Smooth muscle cell (in vitro differentiated cells): ENCODE results near the gene GALNT14. TPM values are rescaled to one million over a fixed set of nuclear protein-coding genes. Genes with fewer than 3 reads are reported as not detected.

Source experiments
- DNase-seq: peaks from one replicate; lab custom pipeline; 2025; ENCODE audit not compliant: unreplicated experiment; lab: John Stamatoyannopoulos, UW
- H2AFZ ChIP-seq: fragments of 200-600 bp; sonication (generic); 2 replicates; pipeline ENCODE4 v1.6.0; 2016; ENCODE audit warnings: antibody characterized with exemption, low read depth, mild to moderate bottlenecking
- H3F3A ChIP-seq: fragments of 200-600 bp; sonication (generic); 2 replicates; pipeline ENCODE4 v1.6.0; 2017; ENCODE audit warnings: antibody characterized with exemption, low read depth
- H3K27ac ChIP-seq: fragments of 200-600 bp; sonication (generic); 2 replicates; pipeline ENCODE4 v1.5.1; 2016; ENCODE audit warnings: low read depth, mild to moderate bottlenecking
- H3K27me3 ChIP-seq: fragments of 200-600 bp; sonication (generic); 2 replicates; pipeline ENCODE4 v1.6.1; 2016; ENCODE audit warnings: low read depth, mild to moderate bottlenecking
- H3K36me3 ChIP-seq: fragments of 200-600 bp; sonication (generic); 2 replicates; pipeline ENCODE4 v1.5.1; 2016; ENCODE audit warnings: low read depth
- H3K4me1 ChIP-seq: fragments of 200-600 bp; sonication (generic); 2 replicates; pipeline ENCODE4 v1.5.1; 2016; ENCODE audit warnings: low read depth
- H3K4me2 ChIP-seq: fragments of 200-600 bp; sonication (generic); 2 replicates; pipeline ENCODE4 v1.6.0; 2016; ENCODE audit warnings: mild to moderate bottlenecking
- H3K4me3 ChIP-seq: fragments of 200-600 bp; sonication (generic); 2 replicates; pipeline ENCODE4 v1.5.1; 2016; ENCODE audit warnings: mild to moderate bottlenecking
- H3K79me2 ChIP-seq: fragments of 200-600 bp; sonication (generic); 2 replicates; pipeline ENCODE4 v1.6.0; 2016; ENCODE audit warnings: low read depth, mild to moderate bottlenecking
- H3K9ac ChIP-seq: fragments of 200-600 bp; sonication (generic); 2 replicates; pipeline ENCODE4 v1.6.0; 2016; ENCODE audit warnings: low read depth
- H3K9me3 ChIP-seq: fragments of 200-600 bp; sonication (generic); replicated peaks from 2 replicates; pipeline ENCODE4 v1.5.1; 2016; ENCODE audit warnings: low read depth
- H4K20me1 ChIP-seq: fragments of 200-600 bp; sonication (generic); 2 replicates; pipeline ENCODE4 v1.6.0; 2016; ENCODE audit warnings: low read depth
- WGBS: methylation state at CpG from one replicate; pipeline ENCODE4 v1.1.7; 2016; ENCODE audit warnings: low lambda C conversion rate; 5-methylcytosine and 5-hydroxymethylcytosine counted together
- polyA plus RNA-seq: library from polyadenylated mRNA; unstranded; fragments of >200 nt; fragmentation: Nextera tagmentation; extraction: Ambion mirVana; gene quantifications from 2 replicates; pipeline ENCODE4 v1.2.1, GENCODE V29; 2016
- total RNA-seq: library from RNA; depleted of rRNA; stranded (reverse); fragments of >200 nt; gene quantifications from 2 replicates; pipeline ENCODE4 v1.2.3, GENCODE V29; 2014
- TF ChIP-seq, protein P1 (sequence below): fragments of 200-600 bp; sonication (generic); IDR thresholded peaks from 2 replicates; pipeline ENCODE4 v1.5.1; 2017; ENCODE audit warnings: borderline replicate concordance, mild to moderate bottlenecking, antibody characterized with exemption; ENCODE audit not compliant: insufficient read depth, poor library complexity, severe bottlenecking

The GALNT14 gene
- total and polyA plus RNA-seq, 2 experiments from 2014 or later, result 0.63 to 1.0 TPM

DNA sequence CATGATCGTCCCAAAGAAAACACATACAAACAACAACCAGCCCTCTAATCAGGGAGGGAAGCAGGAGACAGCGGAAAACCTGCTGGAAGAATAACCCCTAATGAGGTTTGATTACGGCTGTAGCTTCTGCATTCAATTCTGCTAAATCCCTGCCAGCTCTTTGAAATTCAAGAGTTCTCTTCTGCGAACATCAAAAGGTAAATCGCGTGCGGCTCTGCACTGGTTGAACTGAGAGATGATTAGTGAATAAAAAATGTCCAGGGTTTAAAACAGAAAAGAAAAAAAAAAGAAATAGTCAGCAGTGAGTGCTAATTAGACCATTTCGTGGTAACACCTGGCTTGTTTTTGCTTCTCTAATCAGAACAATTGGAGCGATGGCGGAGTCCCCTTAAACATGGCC, 178.0 kb downstream of the GALNT14 start:
- Histone ChIP-seq H3K79me2 (no peaks in the 10 kb centered on the region), H3K4me1 (no peaks in the 10 kb centered on the region), H3K36me3 (no peaks in the 10 kb centered on the region)

DNA sequence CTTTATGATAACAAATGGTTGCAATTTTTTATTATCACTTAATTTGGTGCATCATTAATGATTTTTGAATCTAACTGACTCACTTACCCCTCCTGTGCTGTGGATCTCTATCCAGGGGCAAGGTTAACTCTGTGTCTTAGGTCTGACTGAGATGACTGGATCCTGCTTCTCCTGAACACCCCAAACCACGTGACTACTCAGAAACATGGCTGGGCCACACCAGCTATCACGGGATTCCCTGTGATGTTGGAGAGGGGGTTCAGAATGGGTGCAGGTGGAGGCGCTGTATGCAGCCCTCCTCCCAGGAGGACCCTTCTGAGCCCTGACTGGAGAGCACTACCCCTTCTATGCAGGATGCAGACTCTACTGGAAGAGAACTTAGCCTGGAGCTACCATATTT, 178.6 kb downstream of the GALNT14 start:
- no peak overlapping the region for H3K4me3 ChIP-seq
- no peaks in the 10 kb centered on the region for H3K79me2 ChIP-seq
- H3K27ac ChIP-seq, result no peak overlapping the region
- no peak overlapping the region for H3K9ac ChIP-seq
- H2AFZ ChIP-seq, result no peak overlapping the region
- 93% methylated on average over 3 of the region's 3 CpGs for WGBS
- no peaks in the 10 kb centered on the region for H3K9me3 ChIP-seq
- no peak overlapping the region for H3K4me2 ChIP-seq
- H3K27me3 ChIP-seq, result no peaks in the 10 kb centered on the region
- no peak for DNase-seq
- H3K4me1 ChIP-seq, result no peaks in the 10 kb centered on the region
- TF ChIP-seq, protein P1, sequence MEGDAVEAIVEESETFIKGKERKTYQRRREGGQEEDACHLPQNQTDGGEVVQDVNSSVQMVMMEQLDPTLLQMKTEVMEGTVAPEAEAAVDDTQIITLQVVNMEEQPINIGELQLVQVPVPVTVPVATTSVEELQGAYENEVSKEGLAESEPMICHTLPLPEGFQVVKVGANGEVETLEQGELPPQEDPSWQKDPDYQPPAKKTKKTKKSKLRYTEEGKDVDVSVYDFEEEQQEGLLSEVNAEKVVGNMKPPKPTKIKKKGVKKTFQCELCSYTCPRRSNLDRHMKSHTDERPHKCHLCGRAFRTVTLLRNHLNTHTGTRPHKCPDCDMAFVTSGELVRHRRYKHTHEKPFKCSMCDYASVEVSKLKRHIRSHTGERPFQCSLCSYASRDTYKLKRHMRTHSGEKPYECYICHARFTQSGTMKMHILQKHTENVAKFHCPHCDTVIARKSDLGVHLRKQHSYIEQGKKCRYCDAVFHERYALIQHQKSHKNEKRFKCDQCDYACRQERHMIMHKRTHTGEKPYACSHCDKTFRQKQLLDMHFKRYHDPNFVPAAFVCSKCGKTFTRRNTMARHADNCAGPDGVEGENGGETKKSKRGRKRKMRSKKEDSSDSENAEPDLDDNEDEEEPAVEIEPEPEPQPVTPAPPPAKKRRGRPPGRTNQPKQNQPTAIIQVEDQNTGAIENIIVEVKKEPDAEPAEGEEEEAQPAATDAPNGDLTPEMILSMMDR, result no peak
- no peaks in the 10 kb centered on the region for H3K36me3 ChIP-seq
- H4K20me1 ChIP-seq, result no peaks in the 10 kb centered on the region
- no peaks in the 10 kb centered on the region for H3F3A ChIP-seq

More for the DNA sequence above, 178.0 kb downstream of the GALNT14 start:
- Histone ChIP-seq H3K27me3 (no peaks in the 10 kb centered on the region), H3K27ac (no peak overlapping the region), H3K4me2 (no peak overlapping the region), H3K4me3 (no peak overlapping the region), H2AFZ (no peak overlapping the region), H3K9me3 (no peaks in the 10 kb centered on the region), H3K9ac (no peak overlapping the region), H3F3A (no peaks in the 10 kb centered on the region), H4K20me1 (no peaks in the 10 kb centered on the region)
- 93% methylated on average over 10 of the region's 10 CpGs for WGBS
- DNase-seq, result no peak
- TF ChIP-seq, protein P1, result no peak

DNA sequence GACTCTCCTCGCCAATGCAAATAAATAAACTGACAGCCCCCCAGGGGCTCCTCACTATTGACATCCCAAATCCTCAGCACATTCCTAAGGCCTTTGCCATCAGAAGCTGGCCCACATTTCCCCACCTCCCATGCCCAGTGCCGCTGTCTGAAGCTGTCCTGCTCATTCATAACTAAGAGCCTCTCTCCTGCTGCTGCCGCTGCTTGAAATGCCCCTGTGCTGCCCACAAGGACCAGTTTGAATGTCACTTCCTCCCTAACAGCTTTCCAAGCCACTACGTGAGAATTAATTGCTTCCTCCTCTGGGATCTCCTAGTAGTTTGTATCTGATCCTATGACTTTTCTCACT, 179.3 kb downstream of the GALNT14 start:
- Histone ChIP-seq H3F3A (no peaks in the 10 kb centered on the region), H4K20me1 (no peaks in the 10 kb centered on the region), H3K4me2 (no peak overlapping the region), H3K9ac (no peak overlapping the region), H3K27me3 (no peaks in the 10 kb centered on the region), H3K9me3 (no peaks in the 10 kb centered on the region), H3K4me1 (no peaks in the 10 kb centered on the region), H3K27ac (no peak overlapping the region), H3K79me2 (no peaks in the 10 kb centered on the region), H2AFZ (no peak overlapping the region), H3K4me3 (no peak overlapping the region), H3K36me3 (no peaks in the 10 kb centered on the region)
- TF ChIP-seq, protein P1, result no peak
- DNase-seq, result no peak
- 33% methylated on average over 4 of the region's 4 CpGs for WGBS

DNA sequence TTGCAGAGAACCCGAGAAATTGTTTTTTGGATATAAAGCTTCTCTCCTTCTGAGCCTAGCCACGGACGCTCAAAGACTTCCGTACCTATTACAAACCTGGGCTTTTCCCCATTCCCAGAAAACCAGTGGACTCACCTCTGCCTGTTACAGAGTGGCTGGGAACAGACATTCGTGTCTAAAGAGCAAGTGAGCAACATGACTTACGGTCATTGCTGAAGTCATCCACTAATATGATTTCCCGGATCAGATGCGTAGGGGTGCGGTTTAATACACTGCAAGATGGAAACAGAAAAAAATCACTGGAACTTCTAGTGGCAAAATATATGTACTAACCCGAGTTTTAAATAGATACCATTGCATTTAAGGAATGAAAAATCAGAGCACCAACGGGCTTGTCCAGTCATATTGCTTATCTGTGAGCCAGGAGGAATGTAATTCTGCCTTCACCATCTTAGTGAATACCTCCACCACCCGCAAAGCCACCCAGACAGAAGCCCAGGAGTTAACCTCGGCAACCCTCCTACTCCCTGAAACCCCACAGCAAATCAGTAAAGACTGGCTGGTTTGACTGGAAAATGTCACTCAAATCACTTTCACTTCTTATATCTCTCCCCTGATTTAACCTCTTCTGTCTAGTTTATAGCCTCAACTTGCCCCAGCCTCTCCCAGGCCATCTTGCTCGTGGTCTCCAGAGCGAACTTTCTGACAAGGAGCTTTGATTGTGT, 179.9 kb downstream of the GALNT14 start:
- TF ChIP-seq, protein P1, result no peak
- Histone ChIP-seq H2AFZ (no peak overlapping the region), H3K36me3 (no peaks in the 10 kb centered on the region), H3F3A (no peaks in the 10 kb centered on the region), H3K4me3 (no peak overlapping the region), H3K9ac (no peak overlapping the region), H3K4me1 (no peaks in the 10 kb centered on the region), H3K27ac (no peak overlapping the region), H3K27me3 (no peaks in the 10 kb centered on the region), H3K4me2 (no peak overlapping the region), H3K79me2 (no peaks in the 10 kb centered on the region), H4K20me1 (no peaks in the 10 kb centered on the region), H3K9me3 (no peaks in the 10 kb centered on the region)
- no peak for DNase-seq
- 84% methylated on average over 15 of the region's 15 CpGs for WGBS
